KMS-11 (cell line): ENCODE measurements around the gene GABRR1.

ENCODE experiments used
- H2AFZ ChIP-seq: fragments of 200-600 bp; sonication (generic); 2 replicates; pipeline ENCODE4 v1.6.1; 2016; ENCODE audit warnings: antibody characterized with exemption, mixed run types, low read depth
- H3K27ac ChIP-seq: fragments of 200-600 bp; sonication (generic); 2 replicates; pipeline ENCODE4 v1.6.1; 2016; ENCODE audit warnings: mild to moderate bottlenecking, mixed run types
- H3K27me3 ChIP-seq: fragments of 200-600 bp; sonication (generic); 2 replicates; pipeline ENCODE4 v1.6.1; 2017; ENCODE audit warnings: mild to moderate bottlenecking, low read depth, mixed run types, moderate library complexity; ENCODE audit not compliant: insufficient read depth
- H3K36me3 ChIP-seq: fragments of 200-600 bp; sonication (generic); 2 replicates; pipeline ENCODE4 v1.6.1; 2017; ENCODE audit warnings: mild to moderate bottlenecking, mixed run types; ENCODE audit not compliant: insufficient read depth
- H3K4me1 ChIP-seq: fragments of 200-600 bp; sonication (generic); 2 replicates; pipeline ENCODE4 v1.6.1; 2016; ENCODE audit warnings: mild to moderate bottlenecking, low read depth, mixed run types; ENCODE audit not compliant: poor library complexity, severe bottlenecking
- H3K4me2 ChIP-seq: fragments of 200-600 bp; sonication (generic); 2 replicates; pipeline ENCODE4 v1.7.0; 2016; ENCODE audit warnings: mild to moderate bottlenecking, mixed run types
- H3K4me3 ChIP-seq: fragments of 200-600 bp; sonication (generic); IDR thresholded peaks from 2 replicates; pipeline ENCODE4 v1.6.1; 2017; ENCODE audit warnings: low read depth, low read length, mixed read lengths; ENCODE audit not compliant: insufficient read depth
- H3K79me2 ChIP-seq: fragments of 200-600 bp; sonication (generic); 2 replicates; pipeline ENCODE4 v1.6.1; 2016; ENCODE audit warnings: low read depth, mixed run types; ENCODE audit not compliant: insufficient read depth
- H3K9ac ChIP-seq: fragments of 200-600 bp; sonication (generic); 2 replicates; pipeline ENCODE4 v1.6.1; 2016; ENCODE audit warnings: mild to moderate bottlenecking, mixed run types
- H4K20me1 ChIP-seq: fragments of 200-600 bp; sonication (generic); 2 replicates; pipeline ENCODE4 v1.6.1; 2016; ENCODE audit warnings: mild to moderate bottlenecking, mixed run types; ENCODE audit not compliant: insufficient read depth
- TF ChIP-seq, protein P1 (sequence below): fragments of 200-600 bp; sonication (generic); conservative IDR thresholded peaks from 2 replicates; pipeline ENCODE4 v1.6.1; 2017; ENCODE audit warnings: low read depth, mild to moderate bottlenecking, antibody characterized with exemption, low read length, moderate library complexity, mixed read lengths

The GABRR1 gene

DNA sequence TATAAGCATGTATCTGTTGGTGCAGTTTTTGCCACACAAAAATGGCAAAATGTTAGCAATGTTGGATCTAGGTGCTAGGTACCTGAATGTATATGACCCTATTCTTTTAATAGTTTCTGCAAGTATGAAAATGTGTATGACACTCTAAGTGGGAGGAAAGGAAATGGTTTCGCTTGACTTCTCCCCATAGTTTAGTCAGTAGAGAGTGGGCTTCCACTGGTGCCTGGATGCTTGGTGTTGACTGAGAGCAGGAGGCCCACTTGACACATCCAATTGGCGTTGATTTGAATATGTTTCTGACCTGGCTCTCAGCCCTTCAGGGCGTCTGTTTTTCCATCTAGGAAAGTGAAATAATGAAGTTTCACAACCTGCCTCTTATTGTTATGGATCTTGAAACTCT, 41.8 kb upstream of the GABRR1 start:
- Histone ChIP-seq H2AFZ (no peak overlapping the region), H3K79me2 (no peaks in the 10 kb centered on the region), H3K4me3 (no peak overlapping the region), H3K27me3 (no peaks in the 10 kb centered on the region), H3K4me2 (no peak overlapping the region), H3K27ac (no peak overlapping the region), H3K4me1 (no peaks in the 10 kb centered on the region), H3K9ac (no peak overlapping the region), H4K20me1 (no peaks in the 10 kb centered on the region), H3K36me3 (no peaks in the 10 kb centered on the region)
- TF ChIP-seq, protein P1, sequence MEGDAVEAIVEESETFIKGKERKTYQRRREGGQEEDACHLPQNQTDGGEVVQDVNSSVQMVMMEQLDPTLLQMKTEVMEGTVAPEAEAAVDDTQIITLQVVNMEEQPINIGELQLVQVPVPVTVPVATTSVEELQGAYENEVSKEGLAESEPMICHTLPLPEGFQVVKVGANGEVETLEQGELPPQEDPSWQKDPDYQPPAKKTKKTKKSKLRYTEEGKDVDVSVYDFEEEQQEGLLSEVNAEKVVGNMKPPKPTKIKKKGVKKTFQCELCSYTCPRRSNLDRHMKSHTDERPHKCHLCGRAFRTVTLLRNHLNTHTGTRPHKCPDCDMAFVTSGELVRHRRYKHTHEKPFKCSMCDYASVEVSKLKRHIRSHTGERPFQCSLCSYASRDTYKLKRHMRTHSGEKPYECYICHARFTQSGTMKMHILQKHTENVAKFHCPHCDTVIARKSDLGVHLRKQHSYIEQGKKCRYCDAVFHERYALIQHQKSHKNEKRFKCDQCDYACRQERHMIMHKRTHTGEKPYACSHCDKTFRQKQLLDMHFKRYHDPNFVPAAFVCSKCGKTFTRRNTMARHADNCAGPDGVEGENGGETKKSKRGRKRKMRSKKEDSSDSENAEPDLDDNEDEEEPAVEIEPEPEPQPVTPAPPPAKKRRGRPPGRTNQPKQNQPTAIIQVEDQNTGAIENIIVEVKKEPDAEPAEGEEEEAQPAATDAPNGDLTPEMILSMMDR, result no peak

DNA sequence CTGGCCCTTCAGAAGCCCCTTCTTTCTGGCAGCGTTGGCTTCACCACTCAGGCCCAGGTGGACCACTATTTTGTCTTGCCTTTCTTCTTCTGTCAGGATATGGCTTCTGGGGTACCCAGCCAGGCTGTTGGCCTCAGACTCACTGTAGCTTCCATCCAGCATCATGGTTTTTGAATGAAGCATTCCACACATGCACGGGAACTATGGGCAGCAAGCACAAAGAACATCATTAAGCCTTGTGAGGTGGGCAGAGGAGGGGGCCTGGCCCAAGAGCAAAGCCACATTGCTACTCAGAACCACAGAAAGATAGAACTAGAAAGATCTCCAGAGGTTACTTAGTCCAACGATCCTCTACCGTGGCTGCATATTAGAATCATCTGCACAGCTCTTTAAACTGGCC, 40.6 kb upstream of the GABRR1 start:
- Histone ChIP-seq H4K20me1 (no peaks in the 10 kb centered on the region), H3K36me3 (no peaks in the 10 kb centered on the region), H2AFZ (no peak overlapping the region), H3K79me2 (no peaks in the 10 kb centered on the region), H3K9ac (no peak overlapping the region), H3K27me3 (no peaks in the 10 kb centered on the region), H3K27ac (no peak overlapping the region), H3K4me3 (no peak overlapping the region), H3K4me1 (no peaks in the 10 kb centered on the region), H3K4me2 (no peak overlapping the region)
- TF ChIP-seq, protein P1, result no peak

DNA sequence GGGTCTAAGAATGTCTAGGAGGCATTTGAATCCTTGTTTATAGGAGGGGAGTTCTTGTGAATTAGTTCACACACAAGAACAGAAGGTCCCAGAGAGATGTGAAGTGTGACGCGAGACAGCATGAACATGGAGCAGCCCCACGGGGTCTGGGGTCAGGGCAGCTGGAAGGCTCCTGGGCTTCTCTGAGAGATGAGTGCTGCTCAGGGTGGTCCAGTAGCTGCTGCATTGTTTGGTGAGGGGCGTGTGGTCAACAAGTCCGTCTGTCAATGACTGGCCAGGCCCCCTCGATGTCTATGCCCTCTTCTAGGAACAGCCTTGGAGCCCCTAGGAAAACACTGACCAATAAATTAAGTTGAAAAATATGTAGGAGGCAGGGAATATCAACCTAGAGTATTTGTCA, 40.2 kb upstream of the GABRR1 start:
- Histone ChIP-seq H3K36me3 (no peaks in the 10 kb centered on the region), H3K4me3 (no peak overlapping the region), H3K79me2 (no peaks in the 10 kb centered on the region), H3K27ac (no peak overlapping the region), H3K27me3 (no peaks in the 10 kb centered on the region), H3K9ac (no peak overlapping the region), H2AFZ (no peak overlapping the region), H4K20me1 (no peaks in the 10 kb centered on the region), H3K4me2 (no peak overlapping the region), H3K4me1 (no peaks in the 10 kb centered on the region)
- TF ChIP-seq, protein P1, result no peak

DNA sequence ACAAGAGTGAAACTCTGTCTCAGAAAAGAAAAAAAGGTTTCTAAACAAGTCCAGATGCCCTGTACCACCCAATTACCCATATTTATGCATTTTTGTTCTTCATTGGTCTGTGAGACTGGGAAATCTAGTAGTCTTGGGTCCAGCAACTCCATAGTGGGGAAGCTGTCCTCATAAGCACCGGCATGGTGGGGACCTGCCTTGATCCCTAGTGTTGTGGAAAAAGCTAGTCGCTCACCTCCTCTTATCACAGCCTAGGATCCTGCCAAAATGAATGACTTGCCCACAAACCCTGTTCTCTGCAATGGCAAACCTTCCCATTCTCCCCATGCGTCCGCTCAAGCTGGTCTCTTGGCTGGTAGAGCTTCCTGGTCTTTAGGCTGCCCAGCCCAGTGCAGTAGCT, 38.3 kb upstream of the GABRR1 start:
- Histone ChIP-seq H3K9ac (no peak overlapping the region), H3K79me2 (no peaks in the 10 kb centered on the region), H3K36me3 (no peaks in the 10 kb centered on the region), H2AFZ (no peak overlapping the region), H3K4me1 (no peaks in the 10 kb centered on the region), H3K4me3 (no peak overlapping the region), H3K27ac (no peak overlapping the region), H4K20me1 (no peaks in the 10 kb centered on the region), H3K4me2 (no peak overlapping the region), H3K27me3 (no peaks in the 10 kb centered on the region)
- TF ChIP-seq, protein P1, result no peak

DNA sequence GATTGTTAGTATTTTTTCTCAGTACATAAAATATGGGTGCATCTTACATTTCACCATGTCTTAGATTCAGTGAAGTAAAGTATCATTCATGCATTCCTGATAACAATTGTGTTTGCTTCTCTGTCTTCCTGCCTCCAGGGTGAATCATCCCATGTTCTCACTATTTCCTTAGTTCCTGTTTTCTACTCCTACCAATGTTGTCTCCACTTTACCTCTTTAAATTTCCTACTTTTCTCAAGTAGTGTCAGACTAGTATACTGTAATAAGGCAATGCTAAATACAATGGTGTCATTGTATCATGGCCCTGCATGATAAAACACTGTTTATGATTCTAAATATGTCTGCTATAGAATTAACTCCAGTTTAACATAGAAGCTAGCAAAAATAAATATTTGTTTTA, 37.4 kb upstream of the GABRR1 start:
- no peaks in the 10 kb centered on the region for H4K20me1 ChIP-seq
- no peak overlapping the region for H3K9ac ChIP-seq
- no peaks in the 10 kb centered on the region for H3K79me2 ChIP-seq
- H2AFZ ChIP-seq, result no peak overlapping the region
- no peaks in the 10 kb centered on the region for H3K36me3 ChIP-seq
- H3K27me3 ChIP-seq, result no peaks in the 10 kb centered on the region
- TF ChIP-seq, protein P1, result no peak
- no peak overlapping the region for H3K4me2 ChIP-seq
- no peak overlapping the region for H3K4me3 ChIP-seq
- no peak overlapping the region for H3K27ac ChIP-seq
- H3K4me1 ChIP-seq, result no peaks in the 10 kb centered on the region
